Measurements from ENCODE around the gene PREP.

Gene PREP

GRCh38 chr6:105275542-105275941, 127.3 kb downstream of the PREP start:
- Histone ChIP-seq H3K79me2 (ENCODE audit: insufficient read depth, low read length) (no peaks in the 10 kb centered on the region), H3K27ac (ENCODE audit: low read depth, low read length) (no peak overlapping the region), H3F3A (ENCODE audit: insufficient read depth) (no peaks in the 10 kb centered on the region), H3K36me3 (ENCODE audit: low read length) (no peaks in the 10 kb centered on the region; the same call in 1 of the 2 replicates), H2AFZ (ENCODE audit: low read depth, low read length, severe bottlenecking) (no peak overlapping the region), H3K9me2 (replicated peaks; ENCODE audit: insufficient read depth, low read length) (no peaks in the 10 kb centered on the region), H3K4me2 (ENCODE audit: low read depth, low read length, poor library complexity, severe bottlenecking) (no peak overlapping the region), H3K27me3 (ENCODE audit: low read length) (no peaks in the 10 kb centered on the region), H3K9me3 (ENCODE audit: insufficient read depth, low read length) (no peaks in the 10 kb centered on the region), H4K20me1 (ENCODE audit: low read depth, low read length) (no peaks in the 10 kb centered on the region), H3K9ac (ENCODE audit: low read length) (no peak overlapping the region), H3K4me3 (ENCODE audit: insufficient read depth, low read length, poor library complexity, severe bottlenecking) (no peak overlapping the region)
- TF ChIP-seq EZH2phosphoT487 (conservative IDR thresholded peaks at IDR 0.05; ENCODE audit: low read length) (no peak), CTCF (IDR thresholded peaks at IDR 0.05; ENCODE audit: insufficient read depth, low read length, poor library complexity, severe bottlenecking) (no peak)

- Histone ChIP-seq H3K9me2 (replicated peaks; ENCODE audit: insufficient read depth, low read length) (no peaks in the 10 kb centered on the region), H3K79me2 (ENCODE audit: insufficient read depth, low read length) (no peaks in the 10 kb centered on the region), H2AFZ (ENCODE audit: low read depth, low read length, severe bottlenecking) (no peak overlapping the region), H4K20me1 (ENCODE audit: low read depth, low read length) (no peaks in the 10 kb centered on the region), H3K4me3 (ENCODE audit: insufficient read depth, low read length, poor library complexity, severe bottlenecking) (no peak overlapping the region), H3F3A (ENCODE audit: insufficient read depth) (no peaks in the 10 kb centered on the region), H3K27me3 (ENCODE audit: low read length) (no peaks in the 10 kb centered on the region), H3K36me3 (ENCODE audit: low read length) (no peaks in the 10 kb centered on the region; the same call in 1 of the 2 replicates), H3K9ac (ENCODE audit: low read length) (no peak overlapping the region), H3K9me3 (ENCODE audit: insufficient read depth, low read length) (no peaks in the 10 kb centered on the region), H3K4me2 (ENCODE audit: low read depth, low read length, poor library complexity, severe bottlenecking) (no peak overlapping the region), H3K27ac (ENCODE audit: low read depth, low read length) (no peak overlapping the region)
- TF ChIP-seq EZH2phosphoT487 (conservative IDR thresholded peaks at IDR 0.05; ENCODE audit: low read length): no peak
- no peak for TF ChIP-seq CTCF (IDR thresholded peaks at IDR 0.05; ENCODE audit: insufficient read depth, low read length, poor library complexity, severe bottlenecking)
These were observed 128.2 kb downstream of the PREP start for GRCh38 chr6:105274678-105275077.

GRCh38 chr6:105273589-105273988, 129.3 kb downstream of the PREP start:
- Histone ChIP-seq H3K9me3 (ENCODE audit: insufficient read depth, low read length) (no peaks in the 10 kb centered on the region), H3K4me3 (ENCODE audit: insufficient read depth, low read length, poor library complexity, severe bottlenecking) (no peak overlapping the region), H3K4me2 (ENCODE audit: low read depth, low read length, poor library complexity, severe bottlenecking) (no peak overlapping the region), H3K36me3 (ENCODE audit: low read length) (no peaks in the 10 kb centered on the region; the same call in 1 of the 2 replicates), H3K9ac (ENCODE audit: low read length) (no peak overlapping the region), H4K20me1 (ENCODE audit: low read depth, low read length) (no peaks in the 10 kb centered on the region), H2AFZ (ENCODE audit: low read depth, low read length, severe bottlenecking) (no peak overlapping the region), H3K9me2 (replicated peaks; ENCODE audit: insufficient read depth, low read length) (no peaks in the 10 kb centered on the region), H3K79me2 (ENCODE audit: insufficient read depth, low read length) (no peaks in the 10 kb centered on the region), H3F3A (ENCODE audit: insufficient read depth) (no peaks in the 10 kb centered on the region), H3K27ac (ENCODE audit: low read depth, low read length) (no peak overlapping the region), H3K27me3 (ENCODE audit: low read length) (no peaks in the 10 kb centered on the region)
- TF ChIP-seq EZH2phosphoT487 (conservative IDR thresholded peaks at IDR 0.05; ENCODE audit: low read length): no peak
- no peak for TF ChIP-seq CTCF (IDR thresholded peaks at IDR 0.05; ENCODE audit: insufficient read depth, low read length, poor library complexity, severe bottlenecking)
